Measurements from ENCODE around the gene ASB10. TPM values are rescaled to one million over a fixed set of nuclear protein-coding genes. Genes with fewer than 3 reads are reported as not detected.
A peak's percentile ranks its signal among the peaks of the same experiment; 100 is the strongest.

ASB10 gene
- total and polyA plus RNA-seq, 7 experiments from 2014 or later: not detected

GRCh38 chr7:151181011-151181431 is 6.0 kb downstream of the ASB10 start:
- intact Hi-C loops (cut with micrococcal nuclease): no loop called here
- POLR2A ChIA-PET: no interaction called here
- no peaks in the 10 kb centered on the region for H3K36me3 ChIP-seq (ENCODE audit: control insufficient read depth in 2 of 3, insufficient read depth in 3 of 3, low read length in 3 of 3)

GRCh38 chr7:151179946-151180345 is 7.1 kb downstream of the ASB10 start:
- H3K36me3 Mint-ChIP-seq: no peaks in the 10 kb centered on the region
- Histone ChIP-seq H3K27ac (ENCODE audit: low read depth, low read length) (no peak overlapping the region), H3K9me3 (ENCODE audit: control insufficient read depth in 2 of 3, low read length in 3 of 3) (no peaks in the 10 kb centered on the region), H3K4me1 (ENCODE audit: control insufficient read depth in 2 of 2, insufficient read depth in 2 of 2, low read length in 2 of 2) (no peaks in the 10 kb centered on the region), H3K4me3 (ENCODE audit: low read length) (no peak overlapping the region), H3K36me3 (ENCODE audit: control insufficient read depth in 2 of 3, insufficient read depth in 3 of 3, low read length in 3 of 3) (no peaks in the 10 kb centered on the region), H3K27me3 (ENCODE audit: control insufficient read depth in 2 of 2, insufficient read depth in 2 of 2, low read length in 2 of 2) (no peaks in the 10 kb centered on the region)
- H3K4me3 Mint-ChIP-seq: no peak overlapping the region
- intact Hi-C loops (cut with micrococcal nuclease): no loop called here
- H3K4me1 Mint-ChIP-seq: peaks cover 0 to 6% (median 0%) of the 10 kb centered on the region in 7 donors
- no peak for ATAC-seq
- ChIA-PET POLR2A (no interaction called here), CTCF (interaction anchor here (0.7 kb wide), 1 partner anchor 91 kb away, joined by 3 read pairs; no protein-coding TSS in a partner anchor)
- no peak for DNase-seq
- no peaks in the 10 kb centered on the region for H3K9me3 Mint-ChIP-seq
- peaks cover 5 to 28% (median 11%) of the 10 kb centered on the region in 5 donors for H3K27me3 Mint-ChIP-seq
- H3K27ac Mint-ChIP-seq: no peak overlapping the region

More at GRCh38 chr7:151181011-151181431, 6.0 kb downstream of the ASB10 start:
- Mint-ChIP-seq H3K27ac (no peak overlapping the region), H3K4me1 (peaks cover 0 to 6% (median 0%) of the 10 kb centered on the region in 7 donors), H3K4me3 (no peak overlapping the region), H3K27me3 (peaks cover 3 to 22% (median 11%) of the 10 kb centered on the region in 5 donors), H3K36me3 (no peaks in the 10 kb centered on the region), H3K9me3 (no peaks in the 10 kb centered on the region)
- CTCF ChIA-PET: interaction anchor here (0.6 kb wide), 1 partner anchor 28 kb away, joined by 3 read pairs; no protein-coding TSS in a partner anchor
- ATAC-seq (no peak), DNase-seq (no peak)
- H3K27me3 ChIP-seq (ENCODE audit: control insufficient read depth in 2 of 2, insufficient read depth in 2 of 2, low read length in 2 of 2): no peaks in the 10 kb centered on the region
- H3K27ac ChIP-seq (ENCODE audit: low read depth, low read length): no peak overlapping the region
- H3K9me3 ChIP-seq (ENCODE audit: control insufficient read depth in 2 of 3, low read length in 3 of 3): no peaks in the 10 kb centered on the region
- no peaks in the 10 kb centered on the region for H3K4me1 ChIP-seq (ENCODE audit: control insufficient read depth in 2 of 2, insufficient read depth in 2 of 2, low read length in 2 of 2)
- H3K4me3 ChIP-seq (ENCODE audit: low read length): no peak overlapping the region

GRCh38 chr7:151179287-151179860 is 7.7 kb downstream of the ASB10 start:
- H3K36me3 Mint-ChIP-seq: no peaks in the 10 kb centered on the region
- DNase-seq (no peak), ATAC-seq (no peak)
- no peak overlapping the region for H3K27ac ChIP-seq (ENCODE audit: low read depth, low read length)
- peaks cover 5 to 30% (median 11%) of the 10 kb centered on the region in 5 donors for H3K27me3 Mint-ChIP-seq
- POLR2A ChIA-PET: interaction anchor here (0.5 kb wide), 1 partner anchor 48 kb away, joined by 3 read pairs; the partner anchor contains the start of gene ABCF2
- no peaks in the 10 kb centered on the region for H3K4me1 ChIP-seq (ENCODE audit: control insufficient read depth in 2 of 2, insufficient read depth in 2 of 2, low read length in 2 of 2)
- H3K9me3 ChIP-seq (ENCODE audit: control insufficient read depth in 2 of 3, low read length in 3 of 3): no peaks in the 10 kb centered on the region
- CTCF ChIA-PET: interaction anchor here (0.9 kb wide), 1 partner anchor 9 kb away, joined by 3 read pairs; no protein-coding TSS in a partner anchor
- no peaks in the 10 kb centered on the region for H3K9me3 Mint-ChIP-seq
- H3K27me3 ChIP-seq (ENCODE audit: control insufficient read depth in 2 of 2, insufficient read depth in 2 of 2, low read length in 2 of 2): no peaks in the 10 kb centered on the region
- H3K36me3 ChIP-seq (ENCODE audit: control insufficient read depth in 2 of 3, insufficient read depth in 3 of 3, low read length in 3 of 3): no peaks in the 10 kb centered on the region
- intact Hi-C loops (cut with micrococcal nuclease): no loop called here
- H3K4me1 Mint-ChIP-seq: peaks cover 0 to 6% (median 0%) of the 10 kb centered on the region in 7 donors
- H3K27ac Mint-ChIP-seq: no peak overlapping the region
- no peak overlapping the region for H3K4me3 Mint-ChIP-seq
- H3K4me3 ChIP-seq (ENCODE audit: low read length): no peak overlapping the region

GRCh38 chr7:151178831-151179230 is 8.2 kb downstream of the ASB10 start:
- no peak overlapping the region for H3K27ac ChIP-seq (ENCODE audit: low read depth, low read length)
- no peaks in the 10 kb centered on the region for H3K9me3 ChIP-seq (ENCODE audit: control insufficient read depth in 2 of 3, low read length in 3 of 3)
- no peak for DNase-seq
- no peaks in the 10 kb centered on the region for H3K4me1 ChIP-seq (ENCODE audit: control insufficient read depth in 2 of 2, insufficient read depth in 2 of 2, low read length in 2 of 2)
- no peaks in the 10 kb centered on the region for H3K36me3 Mint-ChIP-seq
- ChIA-PET POLR2A (interaction anchor here (0.5 kb wide), 1 partner anchor 48 kb away, joined by 3 read pairs; the partner anchor contains the start of gene ABCF2), CTCF (interaction anchor here (0.9 kb wide), 1 partner anchor 9 kb away, joined by 3 read pairs; no protein-coding TSS in a partner anchor)
- H3K9me3 Mint-ChIP-seq: no peaks in the 10 kb centered on the region
- no peak overlapping the region for H3K4me3 ChIP-seq (ENCODE audit: low read length)
- H3K27me3 ChIP-seq (ENCODE audit: control insufficient read depth in 2 of 2, insufficient read depth in 2 of 2, low read length in 2 of 2): no peaks in the 10 kb centered on the region
- peaks cover 0 to 6% (median 0%) of the 10 kb centered on the region in 7 donors for H3K4me1 Mint-ChIP-seq
- intact Hi-C loops (cut with micrococcal nuclease): no loop called here
- peak overlapping the region in 1 of 9 donors; percentile 7 for H3K27ac Mint-ChIP-seq
- H3K27me3 Mint-ChIP-seq: peaks cover 6 to 30% (median 11%) of the 10 kb centered on the region in 5 donors
- ATAC-seq: no peak
- no peak overlapping the region for H3K4me3 Mint-ChIP-seq
- no peaks in the 10 kb centered on the region for H3K36me3 ChIP-seq (ENCODE audit: control insufficient read depth in 2 of 3, insufficient read depth in 3 of 3, low read length in 3 of 3)

GRCh38 chr7:151178236-151178635 is 8.8 kb downstream of the ASB10 start:
- no peak for ATAC-seq
- H3K27ac Mint-ChIP-seq: no peak overlapping the region

GRCh38 chr7:151177310-151177709 is 9.7 kb downstream of the ASB10 start:
- Histone ChIP-seq H3K4me3 (ENCODE audit: low read length) (no peak overlapping the region), H3K27me3 (ENCODE audit: control insufficient read depth in 2 of 2, insufficient read depth in 2 of 2, low read length in 2 of 2) (no peaks in the 10 kb centered on the region), H3K9me3 (ENCODE audit: control insufficient read depth in 2 of 3, low read length in 3 of 3) (no peaks in the 10 kb centered on the region), H3K27ac (ENCODE audit: low read depth, low read length) (no peak overlapping the region), H3K36me3 (ENCODE audit: control insufficient read depth in 2 of 3, insufficient read depth in 3 of 3, low read length in 3 of 3) (no peaks in the 10 kb centered on the region), H3K4me1 (ENCODE audit: control insufficient read depth in 2 of 2, insufficient read depth in 2 of 2, low read length in 2 of 2) (no peaks in the 10 kb centered on the region)
- Mint-ChIP-seq H3K27ac (peak overlapping the region in 1 of 9 donors; percentile 80), H3K4me1 (peaks cover 0 to 13% (median 6%) of the 10 kb centered on the region in 7 donors), H3K4me3 (no peak overlapping the region), H3K27me3 (peaks cover 17 to 44% (median 23%) of the 10 kb centered on the region in 5 donors), H3K9me3 (no peaks in the 10 kb centered on the region), H3K36me3 (no peaks in the 10 kb centered on the region)
- ChIA-PET POLR2A (no interaction called here), CTCF (interaction anchor here (1.6 kb wide), 1 partner anchor 14 kb away, joined by 4 read pairs; no protein-coding TSS in a partner anchor)
- intact Hi-C loops (cut with micrococcal nuclease): no loop called here
- ATAC-seq (no peak), DNase-seq (no peak)

More at GRCh38 chr7:151178236-151178635, 8.8 kb downstream of the ASB10 start:
- no peaks in the 10 kb centered on the region for H3K4me1 ChIP-seq (ENCODE audit: control insufficient read depth in 2 of 2, insufficient read depth in 2 of 2, low read length in 2 of 2)
- no peak overlapping the region for H3K4me3 Mint-ChIP-seq
- H3K4me3 ChIP-seq (ENCODE audit: low read length): no peak overlapping the region
- no peak for DNase-seq
- intact Hi-C loops (cut with micrococcal nuclease): no loop called here
- peaks cover 9 to 35% (median 14%) of the 10 kb centered on the region in 5 donors for H3K27me3 Mint-ChIP-seq
- no peaks in the 10 kb centered on the region for H3K36me3 ChIP-seq (ENCODE audit: control insufficient read depth in 2 of 3, insufficient read depth in 3 of 3, low read length in 3 of 3)
- no peaks in the 10 kb centered on the region for H3K36me3 Mint-ChIP-seq
- CTCF ChIA-PET: interaction anchor here (0.9 kb wide), 1 partner anchor 8 kb away, joined by 3 read pairs; no protein-coding TSS in a partner anchor
- no peak overlapping the region for H3K27ac ChIP-seq (ENCODE audit: low read depth, low read length)
- H3K4me1 Mint-ChIP-seq: peaks cover 0 to 6% (median 0%) of the 10 kb centered on the region in 7 donors
- POLR2A ChIA-PET: no interaction called here
- no peaks in the 10 kb centered on the region for H3K27me3 ChIP-seq (ENCODE audit: control insufficient read depth in 2 of 2, insufficient read depth in 2 of 2, low read length in 2 of 2)
- H3K9me3 Mint-ChIP-seq: no peaks in the 10 kb centered on the region
- no peaks in the 10 kb centered on the region for H3K9me3 ChIP-seq (ENCODE audit: control insufficient read depth in 2 of 3, low read length in 3 of 3)

Measured in naive thymus-derived CD4-positive, alpha-beta T cell (primary cell).